Measurements from ENCODE around the gene MLX. TPM values are rescaled to one million over a fixed set of nuclear protein-coding genes. Genes with fewer than 3 reads are reported as not detected.

The MLX gene
- total RNA-seq, 1 experiment from 2014 or later = 25.8 TPM

GRCh38 chr17:42531455-42532354 is 35.2 kb upstream of the MLX start:
- peak overlapping the region; percentile 75 for H3K4me2 ChIP-seq (ENCODE audit: low read length)
- peak overlapping the region; percentile 76; the same call in 1 of the 2 replicates for H2AFZ ChIP-seq (ENCODE audit: low read length)
- BruUV-seq (replicated peaks) = no TSS peak
- DNase-seq = peak; percentile 51
- H3K9me3 ChIP-seq (ENCODE audit: low read length) = no peaks in the 10 kb centered on the region
- peaks cover 10% of the 10 kb centered on the region for H3K4me1 ChIP-seq (ENCODE audit: insufficient read depth, low read length)
- peak overlapping the region; percentile 66 for H3K4me3 ChIP-seq (ENCODE audit: low read length)
- TF ChIP-seq EZH2phosphoT487 (IDR thresholded peaks at IDR 0.05; ENCODE audit: borderline replicate concordance, low read length) (no peak), CTCF (conservative IDR thresholded peaks at IDR 0.05; ENCODE audit: low read depth, low read length) (peak; percentile 29; the same call in 1 of the 2 replicates)
- H3K9me2 ChIP-seq (replicated peaks; ENCODE audit: low read length) = no peaks in the 10 kb centered on the region
- no peaks in the 10 kb centered on the region for H3K36me3 ChIP-seq (ENCODE audit: low read depth, low read length)
- CTCF ChIA-PET = no interaction called here
- POLR2A ChIA-PET (ENCODE audit: unreplicated experiment) = interaction anchor here (0.6 to 0.7 kb wide), 2 partner anchors 23 to 676 kb away, joined by 11 to 26 read pairs; no protein-coding TSS in a partner anchor
- H3K79me2 ChIP-seq (ENCODE audit: low read length) = no peaks in the 10 kb centered on the region
- intact Hi-C loops (cut with micrococcal nuclease) = no loop called here
- ATAC-seq = peak; percentile 35
- H3K27me3 ChIP-seq (ENCODE audit: low read length) = no peaks in the 10 kb centered on the region
- no peaks in the 10 kb centered on the region for H3F3A ChIP-seq (ENCODE audit: low read length, unreplicated experiment)
- no peaks in the 10 kb centered on the region for H4K20me1 ChIP-seq (ENCODE audit: low read length)
- no peak overlapping the region for H3K9ac ChIP-seq (ENCODE audit: low read length)
- no peak overlapping the region for H3K27ac ChIP-seq (ENCODE audit: low read length)

- Histone ChIP-seq H3K4me3 (ENCODE audit: low read length) (peak overlapping the region; percentile 65), H3K79me2 (ENCODE audit: low read length) (no peaks in the 10 kb centered on the region), H3K27me3 (ENCODE audit: low read length) (no peaks in the 10 kb centered on the region), H3K4me2 (ENCODE audit: low read length) (peak overlapping the region; percentile 85), H3K9me3 (ENCODE audit: low read length) (no peaks in the 10 kb centered on the region), H3K27ac (ENCODE audit: low read length) (peak overlapping the region; percentile 23; the same call in 1 of the 2 replicates), H4K20me1 (ENCODE audit: low read length) (no peaks in the 10 kb centered on the region), H3K9ac (ENCODE audit: low read length) (peak overlapping the region; percentile 58), H3F3A (ENCODE audit: low read length, unreplicated experiment) (no peaks in the 10 kb centered on the region), H3K4me1 (ENCODE audit: insufficient read depth, low read length) (peaks cover 15% of the 10 kb centered on the region), H3K36me3 (ENCODE audit: low read depth, low read length) (no peaks in the 10 kb centered on the region), H3K9me2 (replicated peaks; ENCODE audit: low read length) (no peaks in the 10 kb centered on the region), H2AFZ (ENCODE audit: low read length) (peak overlapping the region; percentile 87)
- ChIA-PET POLR2A (ENCODE audit: unreplicated experiment) (interaction anchor here (0.7 kb wide), 1 partner anchor 16 kb away, joined by 3 read pairs; no protein-coding TSS in a partner anchor), CTCF (no interaction called here)
- ATAC-seq (no peak), DNase-seq (no peak)
- TF ChIP-seq CTCF (conservative IDR thresholded peaks at IDR 0.05; ENCODE audit: low read depth, low read length) (no peak), EZH2phosphoT487 (IDR thresholded peaks at IDR 0.05; ENCODE audit: borderline replicate concordance, low read length) (no peak), EZH2 (IDR thresholded peaks at IDR 0.05; ENCODE audit: low read length, unreplicated experiment) (no peak)
- intact Hi-C loops (cut with micrococcal nuclease) = no loop called here
- TSS peak; percentile 96 for BruUV-seq (replicated peaks)
Measured at GRCh38 chr17:42535155-42536047, 31.5 kb upstream of the MLX start.

All from PC-3 (cell line).